ENCODE measurements around the gene GAB2.

Gene GAB2

GRCh38 chr11:78193806-78194205, 223.8 kb downstream of the GAB2 start:
- peaks cover 37% of the 10 kb centered on the region for H3K4me1 ChIP-seq (ENCODE audit: insufficient read depth, low read length)
- H3K27me3 ChIP-seq (ENCODE audit: insufficient read depth, low read length, poor library complexity), result no peaks in the 10 kb centered on the region
- H4K20me1 ChIP-seq (ENCODE audit: insufficient read depth, low read length), result 0 out of 2 replicates have a peak, but pooled peaks cover 4% of the 10 kb centered on the region
- H3K4me2 ChIP-seq (ENCODE audit: insufficient read depth, low read length), result no peak overlapping the region
- H3K4me3 ChIP-seq (ENCODE audit: low read depth in 1 of 2, low read length in 2 of 2), result no peak overlapping the region
- H3K79me2 ChIP-seq (ENCODE audit: insufficient read depth, low read length), result peaks cover 57% of the 10 kb centered on the region
- no peak overlapping the region; the same call in 1 of the 2 replicates for H3K27ac ChIP-seq (ENCODE audit: low read length)
- H3K9ac ChIP-seq (ENCODE audit: low read depth, low read length), result no peak overlapping the region
- H3K36me3 ChIP-seq (ENCODE audit: insufficient read depth, low read length), result peaks cover 23% of the 10 kb centered on the region
- DNase-seq (no peak), ATAC-seq (ENCODE audit: insufficient read depth, low read depth) (no peak)
- TF ChIP-seq EZH2 (IDR thresholded peaks at IDR 0.05; ENCODE audit: borderline replicate concordance, low read depth, low read length, severe bottlenecking), result no peak
- TF ChIP-seq CTCF (IDR thresholded peaks at IDR 0.05; ENCODE audit: borderline replicate concordance, extremely low read depth, low read length, poor library complexity, severe bottlenecking), result no peak
- no peak overlapping the region for H2AFZ ChIP-seq (ENCODE audit: low read depth, low read length)
- no peaks in the 10 kb centered on the region for H3K9me3 ChIP-seq (ENCODE audit: insufficient read depth, low read length, severe bottlenecking)

DNA sequence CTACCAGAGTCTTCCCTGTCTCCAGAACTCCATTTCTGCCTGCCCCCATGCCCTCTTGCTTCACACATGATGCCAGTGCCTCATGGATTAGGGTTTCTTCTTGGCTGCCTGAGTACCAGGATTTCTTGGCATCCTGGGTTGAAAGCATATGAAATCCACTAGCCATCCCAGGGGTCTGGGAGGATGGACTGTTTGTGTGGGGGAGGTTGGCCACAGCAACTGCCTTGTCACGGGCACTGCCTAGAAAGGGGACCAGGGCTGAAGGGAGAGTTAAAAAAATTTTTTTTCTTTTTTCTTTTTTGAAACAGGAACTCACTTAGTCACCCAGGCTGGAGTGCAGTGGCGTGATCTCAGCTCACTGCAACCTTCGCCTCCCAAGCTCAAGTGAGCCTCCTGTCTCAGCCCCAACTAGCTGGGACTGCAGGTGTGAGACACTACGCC, 224.7 kb downstream of the GAB2 start:
- Histone ChIP-seq H2AFZ (ENCODE audit: low read depth, low read length) (no peak overlapping the region), H3K79me2 (ENCODE audit: insufficient read depth, low read length) (peaks cover 63% of the 10 kb centered on the region), H3K9me3 (ENCODE audit: insufficient read depth, low read length, severe bottlenecking) (no peaks in the 10 kb centered on the region), H4K20me1 (ENCODE audit: insufficient read depth, low read length) (0 out of 2 replicates have a peak, but pooled peaks cover 4% of the 10 kb centered on the region), H3K36me3 (ENCODE audit: insufficient read depth, low read length) (peaks cover 14% of the 10 kb centered on the region; the same call in 1 of the 2 replicates), H3K4me3 (ENCODE audit: low read depth in 1 of 2, low read length in 2 of 2) (no peak overlapping the region), H3K9ac (ENCODE audit: low read depth, low read length) (no peak overlapping the region), H3K4me1 (ENCODE audit: insufficient read depth, low read length) (peaks cover 39% of the 10 kb centered on the region), H3K4me2 (ENCODE audit: insufficient read depth, low read length) (no peak overlapping the region), H3K27ac (ENCODE audit: low read length) (peak overlapping the region; percentile 54; the same call in 1 of the 2 replicates), H3K27me3 (ENCODE audit: insufficient read depth, low read length, poor library complexity) (no peaks in the 10 kb centered on the region)
- ATAC-seq (ENCODE audit: insufficient read depth, low read depth) (no peak), DNase-seq (no peak)
- TF ChIP-seq CTCF (IDR thresholded peaks at IDR 0.05; ENCODE audit: borderline replicate concordance, extremely low read depth, low read length, poor library complexity, severe bottlenecking) (no peak), EZH2 (IDR thresholded peaks at IDR 0.05; ENCODE audit: borderline replicate concordance, low read depth, low read length, severe bottlenecking) (no peak)

DNA sequence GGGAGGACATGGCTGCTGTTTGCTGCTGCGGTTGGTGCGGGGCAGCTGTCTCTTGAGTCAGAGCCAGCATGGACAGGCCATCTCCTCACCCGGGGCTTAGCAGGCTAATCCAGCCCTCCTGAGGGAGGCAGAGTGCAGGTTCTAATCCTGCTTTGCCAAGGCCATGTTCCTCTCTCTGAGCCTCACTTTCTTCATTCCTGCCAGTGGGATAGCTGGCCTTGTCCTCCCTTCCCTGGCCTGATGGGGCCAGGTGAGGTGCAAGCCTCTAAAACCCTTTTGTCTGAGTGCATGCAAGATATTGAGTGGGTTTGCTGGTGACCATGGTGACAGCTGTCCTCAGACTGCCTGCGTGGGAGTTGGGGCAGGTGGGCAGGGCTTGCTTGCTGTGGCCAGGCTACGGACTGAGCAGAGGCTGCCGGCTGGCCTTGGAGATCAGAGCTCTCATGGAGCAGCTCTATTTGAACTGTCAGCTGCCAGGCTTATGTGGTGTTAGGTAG, 225.3 kb downstream of the GAB2 start:
- Histone ChIP-seq H3K9ac (ENCODE audit: low read depth, low read length) (no peak overlapping the region; the same call in 1 of the 2 replicates), H3K4me1 (ENCODE audit: insufficient read depth, low read length) (peaks cover 45% of the 10 kb centered on the region), H3K27ac (ENCODE audit: low read length) (peak overlapping the region; percentile 34; the same call in 1 of the 2 replicates), H2AFZ (ENCODE audit: low read depth, low read length) (no peak overlapping the region), H3K9me3 (ENCODE audit: insufficient read depth, low read length, severe bottlenecking) (no peaks in the 10 kb centered on the region), H3K36me3 (ENCODE audit: insufficient read depth, low read length) (peaks cover 7% of the 10 kb centered on the region; the same call in 1 of the 2 replicates), H3K4me3 (ENCODE audit: low read depth in 1 of 2, low read length in 2 of 2) (no peak overlapping the region), H4K20me1 (ENCODE audit: insufficient read depth, low read length) (0 out of 2 replicates have a peak, but pooled peaks cover 4% of the 10 kb centered on the region), H3K4me2 (ENCODE audit: insufficient read depth, low read length) (0 out of 2 replicates have a peak overlapping the region, but pooled peaks have one; percentile 10), H3K79me2 (ENCODE audit: insufficient read depth, low read length) (peaks cover 67% of the 10 kb centered on the region), H3K27me3 (ENCODE audit: insufficient read depth, low read length, poor library complexity) (no peaks in the 10 kb centered on the region)
- ATAC-seq (ENCODE audit: insufficient read depth, low read depth) (no peak), DNase-seq (no peak)
- TF ChIP-seq CTCF (IDR thresholded peaks at IDR 0.05; ENCODE audit: borderline replicate concordance, extremely low read depth, low read length, poor library complexity, severe bottlenecking) (no peak), EZH2 (IDR thresholded peaks at IDR 0.05; ENCODE audit: borderline replicate concordance, low read depth, low read length, severe bottlenecking) (no peak)

Measured in DND-41 (cell line).